CD14-positive monocyte (primary cell): ENCODE measurements around the gene RAB27A. TPM values are rescaled to one million over a fixed set of nuclear protein-coding genes. Genes with fewer than 3 reads are reported as not detected.

Source experiments
- DNase-seq, 3 donors: peaks; one replicate each; pipeline ENCODE4 v3.0.0-alpha.2; 2011 to 2022
- H2AFZ ChIP-seq: 2 replicates; pipeline ENCODE4 v1.6.0; 2012; ENCODE audit warnings: mild to moderate bottlenecking, low read depth, low read length, inconsistent platforms; ENCODE audit not compliant: insufficient read depth, poor library complexity, severe bottlenecking
- H3K27ac ChIP-seq, 2 donors: 1 replicate in 1 of 2; 2 replicates in 1 of 2; pipeline ENCODE4 v1.5.1; 2012 to 2013; ENCODE audit warnings: low read length in 2 of 2, control low read depth in 1 of 2, inconsistent platforms in 1 of 2, low read depth in 1 of 2, mild to moderate bottlenecking in 1 of 2
- H3K27me3 ChIP-seq, 2 donors: one replicate each; pipeline versions ENCODE4 v1.6.0 to v1.6.1; 2011 to 2013; ENCODE audit warnings: low read length in 2 of 2; ENCODE audit not compliant: control insufficient read depth in 2 of 2, insufficient read depth in 2 of 2
- H3K36me3 ChIP-seq, 2 donors: replicated peaks in 1 of 2; 1 replicate in 1 of 2; 2 replicates in 1 of 2; pipeline versions ENCODE4 v1.5.1 to v1.6.1; 2012 to 2013; ENCODE audit warnings: low read length in 2 of 2, control low read depth in 1 of 2, inconsistent platforms in 1 of 2, mild to moderate bottlenecking in 1 of 2; ENCODE audit not compliant: insufficient read depth in 2 of 2, control insufficient read depth in 1 of 2
- H3K4me1 ChIP-seq, 2 donors: 1 replicate in 1 of 2; 2 replicates in 1 of 2; pipeline versions ENCODE4 v1.5.1 to v1.6.1; 2012 to 2013; ENCODE audit warnings: low read length in 2 of 2, control low read depth in 1 of 2, inconsistent platforms in 1 of 2, mild to moderate bottlenecking in 1 of 2, moderate library complexity in 1 of 2; ENCODE audit not compliant: insufficient read depth in 2 of 2, control insufficient read depth in 1 of 2
- H3K4me2 ChIP-seq: replicated peaks from 2 replicates; pipeline ENCODE3; 2012; ENCODE audit warnings: low read length, moderate library complexity, mild to moderate bottlenecking; ENCODE audit not compliant: poor library complexity, severe bottlenecking; ENCODE audit errors: extremely low read depth
- H3K4me3 ChIP-seq, 3 experiments: fragments of 200-600 bp in 1 of 3; sonication (generic) in 1 of 3; replicated peaks in 1 of 3; 1 replicate in 2 of 3; 2 replicates in 1 of 3; pipeline ENCODE4 v1.5.1; 2011 to 2013; ENCODE audit warnings: low read length in 3 of 3, mild to moderate bottlenecking in 3 of 3, control low read depth in 2 of 3, low read depth in 2 of 3, inconsistent platforms in 1 of 3, moderate library complexity in 1 of 3
- H3K79me2 ChIP-seq: 2 replicates; pipeline ENCODE4 v1.6.0; 2012; ENCODE audit warnings: mild to moderate bottlenecking, control low read depth, inconsistent platforms, low read length, moderate library complexity; ENCODE audit not compliant: insufficient read depth
- H3K9ac ChIP-seq: 2 replicates; pipeline ENCODE4 v1.6.0; 2017; ENCODE audit warnings: low read length, mild to moderate bottlenecking; ENCODE audit not compliant: insufficient read depth, poor library complexity, severe bottlenecking
- H3K9me3 ChIP-seq, 2 donors: replicated peaks in 1 of 2; 1 replicate in 1 of 2; 2 replicates in 1 of 2; pipeline versions ENCODE4 v1.5.1 to v1.6.1; 2012 to 2013; ENCODE audit warnings: low read length in 2 of 2, control low read depth in 1 of 2; ENCODE audit not compliant: control insufficient read depth in 1 of 2, insufficient read depth in 1 of 2
- H4K20me1 ChIP-seq: 2 replicates; pipeline ENCODE4 v1.6.0; 2012; ENCODE audit warnings: mild to moderate bottlenecking, low read length, control low read depth, moderate library complexity; ENCODE audit not compliant: insufficient read depth
- H3K27ac Mint-ChIP-seq, 7 donors: one replicate each; pipeline ENCODE4 v1.8.0; 2020; ENCODE audit warnings: mild to moderate bottlenecking in 7 of 7, mixed read lengths in 7 of 7, moderate library complexity in 6 of 7, inconsistent platforms in 2 of 7
- H3K27me3 Mint-ChIP-seq, 3 donors: one replicate each; pipeline ENCODE4 v1.8.0; 2021 to 2022; ENCODE audit warnings: low read depth in 3 of 3, mild to moderate bottlenecking in 3 of 3, mixed read lengths in 3 of 3, moderate library complexity in 3 of 3, inconsistent platforms in 1 of 3
- H3K36me3 Mint-ChIP-seq, 2 donors: one replicate each; pipeline ENCODE4 v1.8.0; 2020; ENCODE audit warnings: mixed read lengths in 2 of 2, inconsistent platforms in 1 of 2, mild to moderate bottlenecking in 1 of 2
- H3K4me1 Mint-ChIP-seq: one replicate; pipeline ENCODE4 v1.8.0; 2020; ENCODE audit warnings: mild to moderate bottlenecking, mixed read lengths
- H3K4me3 Mint-ChIP-seq, 2 donors: one replicate each; pipeline ENCODE4 v1.8.0; 2020; ENCODE audit warnings: mild to moderate bottlenecking in 2 of 2, mixed read lengths in 2 of 2, moderate library complexity in 1 of 2
- H3K9me3 Mint-ChIP-seq, 7 donors: one replicate each; pipeline ENCODE4 v1.8.0; 2020 to 2022; ENCODE audit warnings: mixed read lengths in 7 of 7, mild to moderate bottlenecking in 6 of 7, moderate library complexity in 6 of 7, inconsistent platforms in 2 of 7
- WGBS: methylation state at CpG from one replicate; pipeline ENCODE4 v1.1.5; 2013; ENCODE audit warnings: missing lambda C conversion rate; ENCODE audit not compliant: insufficient coverage; 5-methylcytosine and 5-hydroxymethylcytosine counted together
- intact Hi-C, 2 donors: fragments of 100-400 bp; cut with micrococcal nuclease; formaldehyde crosslinking; loops; one replicate each; pipeline versions ENCODE4 v1.15.0 to v1.15.1; 2023
- polyA plus RNA-seq, 3 donors: library from polyadenylated mRNA; depleted of rRNA in 1 of 3; unstranded in 2 of 3; stranded (reverse) in 1 of 3; fragments of 300-500 nt in 2 of 3; fragments of >200 nt in 1 of 3; fragmentation: Illumina TruSeq in 2 of 3; gene quantifications; 1 replicate in 2 of 3; 2 replicates in 1 of 3; pipeline ENCODE4 v1.2.3, GENCODE V29; 2012 to 2021
- TF ChIP-seq, protein P1 (sequence below): fragments of 200-600 bp; IDR thresholded peaks from one replicate; pipeline ENCODE4 v1.8.0; 2022; ENCODE audit warnings: antibody characterized with exemption, mild to moderate bottlenecking

RAB27A gene
- polyA plus RNA-seq, 3 donors: 70.1 to 159 (median 135) TPM

- peak overlapping the region; percentile 91 to 97 (median 96) for H3K27ac Mint-ChIP-seq
- H3K36me3 ChIP-seq: peaks cover 22 to 77% of the 10 kb centered on the region in 2 donors
- H3K4me1 Mint-ChIP-seq: peaks cover 67% of the 10 kb centered on the region
- H3K79me2 ChIP-seq: peaks cover 95% of the 10 kb centered on the region
- no peaks in the 10 kb centered on the region for H3K9me3 Mint-ChIP-seq
- H3K27ac ChIP-seq: peak overlapping the region in 1 of 2 donors; percentile 92
- intact Hi-C loops: loop anchor here in 1 of 2 donors (2.0 kb wide), 1 partner anchor 16 kb away; no protein-coding TSS in a partner anchor
- H3K27me3 ChIP-seq: no peaks in the 10 kb centered on the region
- TF ChIP-seq, protein P1, sequence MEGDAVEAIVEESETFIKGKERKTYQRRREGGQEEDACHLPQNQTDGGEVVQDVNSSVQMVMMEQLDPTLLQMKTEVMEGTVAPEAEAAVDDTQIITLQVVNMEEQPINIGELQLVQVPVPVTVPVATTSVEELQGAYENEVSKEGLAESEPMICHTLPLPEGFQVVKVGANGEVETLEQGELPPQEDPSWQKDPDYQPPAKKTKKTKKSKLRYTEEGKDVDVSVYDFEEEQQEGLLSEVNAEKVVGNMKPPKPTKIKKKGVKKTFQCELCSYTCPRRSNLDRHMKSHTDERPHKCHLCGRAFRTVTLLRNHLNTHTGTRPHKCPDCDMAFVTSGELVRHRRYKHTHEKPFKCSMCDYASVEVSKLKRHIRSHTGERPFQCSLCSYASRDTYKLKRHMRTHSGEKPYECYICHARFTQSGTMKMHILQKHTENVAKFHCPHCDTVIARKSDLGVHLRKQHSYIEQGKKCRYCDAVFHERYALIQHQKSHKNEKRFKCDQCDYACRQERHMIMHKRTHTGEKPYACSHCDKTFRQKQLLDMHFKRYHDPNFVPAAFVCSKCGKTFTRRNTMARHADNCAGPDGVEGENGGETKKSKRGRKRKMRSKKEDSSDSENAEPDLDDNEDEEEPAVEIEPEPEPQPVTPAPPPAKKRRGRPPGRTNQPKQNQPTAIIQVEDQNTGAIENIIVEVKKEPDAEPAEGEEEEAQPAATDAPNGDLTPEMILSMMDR: no peak
- H3K36me3 Mint-ChIP-seq: peaks cover 56 to 80% of the 10 kb centered on the region in 2 donors
- H2AFZ ChIP-seq: no peak overlapping the region
- WGBS: 71% methylated on average over 1 of the region's 2 CpGs
- no peak for DNase-seq
- no peak overlapping the region for H3K9ac ChIP-seq
- H3K9me3 ChIP-seq: no peaks in the 10 kb centered on the region
- no peak overlapping the region for H3K4me3 ChIP-seq
- H3K4me3 Mint-ChIP-seq: no peak overlapping the region
- H4K20me1 ChIP-seq: peaks cover 9% of the 10 kb centered on the region
- H3K27me3 Mint-ChIP-seq: no peaks in the 10 kb centered on the region
- H3K4me2 ChIP-seq: no peak overlapping the region
- peaks cover 34 to 36% of the 10 kb centered on the region in 2 donors for H3K4me1 ChIP-seq
These were observed 23.1 kb downstream of the RAB27A start for GRCh38 chr15:55266547-55266946.

GRCh38 chr15:55260562-55261131, 29.0 kb downstream of the RAB27A start:
- intact Hi-C loops: no loop called here
- Mint-ChIP-seq H3K36me3 (peaks cover 51 to 83% of the 10 kb centered on the region in 2 donors), H3K4me3 (no peak overlapping the region), H3K4me1 (peaks cover 53% of the 10 kb centered on the region), H3K27ac (peak overlapping the region in 5 of 7 donors; percentile 8 to 78 (median 48)), H3K9me3 (peaks cover 0 to 2% (median 0%) of the 10 kb centered on the region in 7 donors), H3K27me3 (peaks cover 0 to 1% (median 0%) of the 10 kb centered on the region in 3 donors)
- no peak overlapping the region for H2AFZ ChIP-seq
- H3K9ac ChIP-seq: no peak overlapping the region
- peaks cover 37% of the 10 kb centered on the region for H4K20me1 ChIP-seq
- H3K27me3 ChIP-seq: no peaks in the 10 kb centered on the region
- H3K79me2 ChIP-seq: peaks cover 98% of the 10 kb centered on the region
- DNase-seq: no peak
- no peaks in the 10 kb centered on the region for H3K9me3 ChIP-seq
- WGBS: 60% methylated on average over 1 of the region's 3 CpGs
- peak overlapping the region; percentile 29 to 44 for H3K27ac ChIP-seq
- TF ChIP-seq, protein P1: no peak
- peaks cover 28 to 52% of the 10 kb centered on the region in 2 donors for H3K36me3 ChIP-seq
- H3K4me3 ChIP-seq: no peak overlapping the region
- no peak overlapping the region for H3K4me2 ChIP-seq
- peaks cover 31 to 39% of the 10 kb centered on the region in 2 donors for H3K4me1 ChIP-seq
